B cell (primary cell): ENCODE data around the gene MX1. TPM values are rescaled to one million over a fixed set of nuclear protein-coding genes. Genes with fewer than 3 reads are reported as not detected.

Source experiments
- ATAC-seq: fragments of 200-7000 bp; cut with Tn5 transposase; one replicate; pipeline ENCODE4 v1.10.0; 2021; ENCODE audit warnings: low read depth, mild to moderate bottlenecking, moderate number of reproducible peaks, moderate library complexity
- CTCF ChIA-PET: fragments of 350-600 bp; sonication (Branson Sonifier 250); formaldehyde crosslinking; loops from one replicate; lab custom pipeline; 2021; ENCODE audit warnings: antibody characterized with exemption, inconsistent platforms; lab: Charles Lee
- POLR2A ChIA-PET: fragments of 350-600 bp; sonication (Branson Sonifier 250); formaldehyde crosslinking; loops from one replicate; lab custom pipeline; 2021; ENCODE audit warnings: antibody characterized with exemption; lab: Charles Lee
- DNase-seq: peaks from one replicate; pipeline ENCODE4 v3.0.0; 2013
- H2AFZ ChIP-seq: 2 replicates; pipeline ENCODE4 v1.6.1; 2012; ENCODE audit warnings: mild to moderate bottlenecking, low read depth, low read length; ENCODE audit not compliant: insufficient read depth, poor library complexity, severe bottlenecking
- H3K27ac ChIP-seq, 2 donors: 1 replicate in 1 of 2; 2 replicates in 1 of 2; pipeline ENCODE4 v1.5.1; 2012 to 2013; ENCODE audit warnings: low read length in 2 of 2, mild to moderate bottlenecking in 2 of 2, moderate library complexity in 1 of 2
- H3K27me3 ChIP-seq, 4 experiments: fragments of 200-600 bp in 1 of 4; sonication (generic) in 1 of 4; replicated peaks in 1 of 4; 1 replicate in 2 of 4; 2 replicates in 2 of 4; pipeline versions ENCODE4 v1.6.1 to v1.7.0; 2013 to 2016; ENCODE audit warnings: low read length in 3 of 4, mild to moderate bottlenecking in 2 of 4, mixed read lengths in 1 of 4, moderate library complexity in 1 of 4; ENCODE audit not compliant: insufficient read depth in 4 of 4, control insufficient read depth in 3 of 4; ENCODE audit errors: control extremely low read depth in 1 of 4
- H3K36me3 ChIP-seq, 2 experiments: replicated peaks in 1 of 2; 1 replicate in 1 of 2; 2 replicates in 1 of 2; pipeline versions ENCODE4 v1.6.1 to v1.7.1; 2013; ENCODE audit warnings: low read length in 1 of 2; ENCODE audit not compliant: insufficient read depth in 2 of 2, control insufficient read depth in 1 of 2; ENCODE audit errors: control extremely low read depth in 1 of 2, extremely low read depth in 1 of 2
- H3K4me1 ChIP-seq, 2 donors: fragments of 200-600 bp in 1 of 2; sonication (generic) in 1 of 2; 1 replicate in 1 of 2; 2 replicates in 1 of 2; pipeline versions ENCODE4 v1.5.1 to v1.6.1; 2013 to 2017; ENCODE audit warnings: low read length in 2 of 2; ENCODE audit not compliant: control insufficient read depth in 2 of 2, insufficient read depth in 2 of 2
- H3K4me2 ChIP-seq: replicated peaks from 2 replicates; pipeline ENCODE3; 2012; ENCODE audit warnings: mild to moderate bottlenecking, low read depth, low read length; ENCODE audit not compliant: poor library complexity, severe bottlenecking
- H3K4me3 ChIP-seq, 5 experiments: fragments of 200-600 bp in 1 of 5; sonication (generic) in 1 of 5; 1 replicate in 3 of 5; 2 replicates in 2 of 5; pipeline versions ENCODE4 v1.5.1 to v1.7.0; 2011 to 2016; ENCODE audit warnings: low read length in 4 of 5, mild to moderate bottlenecking in 4 of 5, low read depth in 2 of 5, control low read depth in 1 of 5, moderate library complexity in 1 of 5; ENCODE audit not compliant: insufficient read depth in 1 of 5; ENCODE audit errors: control extremely low read depth in 1 of 5, extremely low read depth in 1 of 5
- H3K79me2 ChIP-seq: fragments of 200-600 bp; sonication (generic); one replicate; pipeline ENCODE4 v1.6.0; 2016; ENCODE audit warnings: low read length; ENCODE audit not compliant: control insufficient read depth, insufficient read depth
- H3K9ac ChIP-seq: fragments of 200-600 bp; sonication (generic); 2 replicates; pipeline ENCODE4 v1.6.1; 2017; ENCODE audit warnings: mild to moderate bottlenecking, low read length, moderate library complexity
- H3K9me3 ChIP-seq, 3 donors: one replicate each; pipeline versions ENCODE4 v1.6.1 to v1.7.1; 2013; ENCODE audit warnings: low read length in 2 of 3; ENCODE audit not compliant: control insufficient read depth in 2 of 3, insufficient read depth in 1 of 3; ENCODE audit errors: control extremely low read depth in 1 of 3
- H4K20me1 ChIP-seq: 2 replicates; pipeline ENCODE4 v1.6.0; 2012; ENCODE audit warnings: mild to moderate bottlenecking, low read length; ENCODE audit not compliant: insufficient read depth, control insufficient read depth, poor library complexity, severe bottlenecking
- H3K27ac Mint-ChIP-seq: one replicate; pipeline ENCODE4 v1.8.0; 2021; ENCODE audit warnings: mixed read lengths
- H3K27me3 Mint-ChIP-seq: one replicate; pipeline ENCODE4 v1.8.0; 2021; ENCODE audit warnings: mixed read lengths
- H3K4me1 Mint-ChIP-seq: one replicate; pipeline ENCODE4 v1.8.0; 2021; ENCODE audit warnings: mixed read lengths
- H3K4me3 Mint-ChIP-seq: one replicate; pipeline ENCODE4 v1.8.0; 2021; ENCODE audit warnings: mixed read lengths
- H3K9me3 Mint-ChIP-seq: one replicate; pipeline ENCODE4 v1.8.0; 2022; ENCODE audit warnings: mixed read lengths; ENCODE audit not compliant: insufficient read depth
- CTCF ChIP-seq: fragments of 200-600 bp; IDR thresholded peaks from one replicate; pipeline ENCODE4 v1.8.0; 2022; ENCODE audit warnings: antibody characterized with exemption, mild to moderate bottlenecking
- EZH2 ChIP-seq: IDR thresholded peaks from 2 replicates; pipeline ENCODE4 v1.6.1; 2012; ENCODE audit warnings: borderline replicate concordance, low read depth, mild to moderate bottlenecking, moderate library complexity, low read length; ENCODE audit not compliant: insufficient read depth, poor library complexity, severe bottlenecking
- WGBS: methylation state at CpG from one replicate; pipeline ENCODE4 v1.1.5; 2013; ENCODE audit warnings: missing lambda C conversion rate; ENCODE audit not compliant: insufficient coverage; 5-methylcytosine and 5-hydroxymethylcytosine counted together
- intact Hi-C: fragments of 100-400 bp; cut with micrococcal nuclease; formaldehyde crosslinking; loops from one replicate; pipeline ENCODE4 v1.10.0; 2022
- polyA plus RNA-seq: library from polyadenylated mRNA; depleted of rRNA; stranded (reverse); fragments of >200 nt; gene quantifications from 2 replicates; pipeline ENCODE4 v1.2.3, GENCODE V29; 2012
- total RNA-seq, 2 donors: library from RNA; stranded (reverse); fragments of 120-200 nt in 1 of 2; gene quantifications; 1 replicate in 1 of 2; 2 replicates in 1 of 2; pipeline versions ENCODE4 v1.2.3 to v1.2.4, GENCODE V29; 2013 to 2022

MX1 gene
- total and polyA plus RNA-seq, 2 donors (not counting 1 experiment from before 2014, with no cell fraction given): 57.6 to 62.9 TPM

GRCh38 chr21:41503331-41503730 is 77.3 kb downstream of the MX1 start:
- Mint-ChIP-seq H3K9me3 (no peaks in the 10 kb centered on the region), H3K27ac (no peak overlapping the region), H3K27me3 (peaks cover 37% of the 10 kb centered on the region), H3K4me1 (no peaks in the 10 kb centered on the region), H3K4me3 (no peak overlapping the region)
- CTCF ChIA-PET: no interaction called here
- H3K36me3 ChIP-seq: no peaks in the 10 kb centered on the region
- no peak for DNase-seq
- no peak overlapping the region for H3K4me2 ChIP-seq
- POLR2A ChIA-PET: no interaction called here
- no peaks in the 10 kb centered on the region for H4K20me1 ChIP-seq
- H3K79me2 ChIP-seq: no peaks in the 10 kb centered on the region
- H3K9me3 ChIP-seq: no peaks in the 10 kb centered on the region
- peaks cover 0 to 25% (median 4%) of the 10 kb centered on the region in 4 experiments for H3K27me3 ChIP-seq
- no peak for ATAC-seq
- WGBS: 100% methylated on average over 2 of the region's 4 CpGs
- no peak overlapping the region for H3K4me3 ChIP-seq
- intact Hi-C loops: no loop called here
- no peaks in the 10 kb centered on the region for H3K4me1 ChIP-seq
- TF ChIP-seq EZH2: no peak
- TF ChIP-seq CTCF: no peak
- H3K9ac ChIP-seq: no peak overlapping the region
- no peak overlapping the region for H3K27ac ChIP-seq
- no peak overlapping the region for H2AFZ ChIP-seq

GRCh38 chr21:41504030-41504429 is 78.0 kb downstream of the MX1 start:
- ChIA-PET CTCF (no interaction called here), POLR2A (no interaction called here)
- H3K27ac ChIP-seq: no peak overlapping the region
- Mint-ChIP-seq H3K4me3 (no peak overlapping the region), H3K4me1 (no peaks in the 10 kb centered on the region), H3K27ac (no peak overlapping the region), H3K27me3 (peaks cover 43% of the 10 kb centered on the region), H3K9me3 (no peaks in the 10 kb centered on the region)
- H3K4me1 ChIP-seq: no peaks in the 10 kb centered on the region
- no peak for ATAC-seq
- H3K9me3 ChIP-seq: no peaks in the 10 kb centered on the region
- H3K4me3 ChIP-seq: no peak overlapping the region
- H2AFZ ChIP-seq: no peak overlapping the region
- H3K4me2 ChIP-seq: no peak overlapping the region
- no peaks in the 10 kb centered on the region for H3K36me3 ChIP-seq
- intact Hi-C loops: no loop called here
- 45% methylated on average over 5 of the region's 5 CpGs for WGBS
- H3K9ac ChIP-seq: no peak overlapping the region
- no peaks in the 10 kb centered on the region for H4K20me1 ChIP-seq
- DNase-seq: no peak
- peaks cover 0 to 32% (median 4%) of the 10 kb centered on the region in 4 experiments for H3K27me3 ChIP-seq
- TF ChIP-seq CTCF (no peak), EZH2 (no peak)
- H3K79me2 ChIP-seq: no peaks in the 10 kb centered on the region
